Sigmoid colon (tissue), 7 donors: Measurements from ENCODE around the gene SOX3. TPM values are rescaled to one million over a fixed set of nuclear protein-coding genes. Genes with fewer than 3 reads are reported as not detected.
A peak's percentile ranks its signal among the peaks of the same experiment; 100 is the strongest.

ENCODE experiments used
- DNase-seq: peaks from one replicate; pipeline ENCODE4 v3.0.0-alpha.2; 2019
- H3K27ac ChIP-seq, 4 donors: fragments of 200-600 bp; sonication (generic); one replicate each; pipeline ENCODE4 v1.5.1; 2016 to 2019; ENCODE audit warnings: mild to moderate bottlenecking in 1 of 4
- H3K27me3 ChIP-seq, 3 donors: fragments of 200-600 bp; sonication (generic); one replicate each; pipeline ENCODE4 v1.5.1; 2019; ENCODE audit warnings: mild to moderate bottlenecking in 1 of 3
- H3K36me3 ChIP-seq, 4 donors: fragments of 200-600 bp; sonication (generic); one replicate each; pipeline ENCODE4 v1.5.1; 2016 to 2019
- H3K4me1 ChIP-seq, 4 donors: fragments of 200-600 bp; sonication (generic); one replicate each; pipeline ENCODE4 v1.5.1; 2017 to 2019
- H3K4me3 ChIP-seq, 4 donors: fragments of 200-600 bp; sonication (generic); one replicate each; pipeline ENCODE4 v1.5.1; 2017 to 2019; ENCODE audit warnings: mild to moderate bottlenecking in 2 of 4, moderate library complexity in 1 of 4
- H3K9me3 ChIP-seq, 4 donors: fragments of 200-600 bp in 3 of 4; sonication (generic) in 3 of 4; one replicate each; pipeline versions ENCODE4 v1.5.1 to v1.6.1; 2013 to 2019
- CTCF ChIP-seq, 4 experiments: fragments of 450-650 bp in 3 of 4; fragments of 200-600 bp in 1 of 4; IDR thresholded peaks; one replicate each; pipeline ENCODE4 v1.5.1; 2016 to 2019; ENCODE audit warnings: antibody characterized with exemption in 4 of 4, mild to moderate bottlenecking in 3 of 4, moderate library complexity in 2 of 4
- EP300 ChIP-seq, 4 donors: sonication (generic); formaldehyde crosslinking; IDR thresholded peaks; one replicate each; pipeline ENCODE4 v1.6.1; 2017; ENCODE audit warnings: antibody characterized with exemption in 4 of 4
- POLR2A ChIP-seq, 2 donors: fragments of 450-650 bp; IDR thresholded peaks; one replicate each; pipeline ENCODE4 v1.6.1; 2016; ENCODE audit warnings: antibody characterized with exemption in 2 of 2, mild to moderate bottlenecking in 2 of 2, moderate library complexity in 2 of 2
- POLR2AphosphoS5 ChIP-seq, 4 donors: sonication (generic); formaldehyde crosslinking; IDR thresholded peaks; one replicate each; pipeline ENCODE4 v1.6.1; 2017; ENCODE audit warnings: antibody characterized with exemption in 4 of 4
- WGBS, 2 donors: extraction: QIAGEN DNeasy Blood & Tissue Kit; methylation state at CpG; one replicate each; pipeline ENCODE4 v1.1.7; 2013; 5-methylcytosine and 5-hydroxymethylcytosine counted together
- intact Hi-C: fragments of 100-400 bp; cut with DNase I; formaldehyde crosslinking; loops from one replicate; pipeline ENCODE4 v1.15.1; 2023
- polyA plus RNA-seq, 3 donors: library from polyadenylated mRNA; stranded (reverse); fragments of 200-250 nt; gene quantifications; one replicate each; pipeline ENCODE4 v1.2.3, GENCODE V29; 2013
- total RNA-seq, 4 donors: library from RNA; depleted of rRNA; stranded (reverse); fragments of >200 nt; gene quantifications; one replicate each; pipeline ENCODE4 v1.1.0, GENCODE V29; 2016
- donor health status: healthy with polysubstance abuse.
- donor health status: Bipolar disorder and iron deficiency.
- donor health status: healthy.

Gene SOX3
- total RNA-seq (not detected), polyA plus RNA-seq (not detected)

- H3K4me3 ChIP-seq, result peak within 1 kb of the TSS in 3 of 4 donors; percentile 30 to 45 (median 38)
- peaks cover 71 to 98% (median 72%) of the 10 kb centered on the region in 3 donors for H3K27me3 ChIP-seq
- no peak for DNase-seq
- intact Hi-C loops, result loop anchor here (10.0 kb wide), 1 partner anchor 220 kb away; no protein-coding TSS in a partner anchor
- TF ChIP-seq POLR2AphosphoS5 (IDR thresholded peaks at IDR 0.05), result no peak
- no peak for TF ChIP-seq CTCF (IDR thresholded peaks at IDR 0.05)
- TF ChIP-seq EP300 (IDR thresholded peaks at IDR 0.05), result no peak
- no peak for TF ChIP-seq POLR2A (IDR thresholded peaks at IDR 0.05)
- H3K9me3 ChIP-seq, result no peaks in the 10 kb centered on the region
- H3K36me3 ChIP-seq, result no peaks in the 10 kb centered on the region
- WGBS, 2 donors, result 6 to 12% methylated on average over 87 of the region's 87 CpGs
- H3K4me1 ChIP-seq, result peaks cover 0 to 35% (median 28%) of the 10 kb centered on the region in 4 donors
- H3K27ac ChIP-seq, result no peak within 1 kb of the TSS
Measured at GRCh38 chrX:140504371-140505324, at the start of gene SOX3. Gene SOX3 (minus strand): TSS chrX:140505069. CDS start chrX:140505060, 9 bp downstream.

- WGBS, 2 donors, result 95 to 98% methylated on average over 1 of the region's 1 CpG
- H3K9me3 ChIP-seq, result no peaks in the 10 kb centered on the region
- no peak overlapping the region for H3K27ac ChIP-seq
- no peak for DNase-seq
- intact Hi-C loops, result no loop called here
- no peaks in the 10 kb centered on the region for H3K27me3 ChIP-seq
- H3K36me3 ChIP-seq, result no peaks in the 10 kb centered on the region
- H3K4me3 ChIP-seq, result no peak overlapping the region
- H3K4me1 ChIP-seq, result no peaks in the 10 kb centered on the region
- TF ChIP-seq CTCF (IDR thresholded peaks at IDR 0.05), result no peak
Measured at GRCh38 chrX:140548985-140549384, 44.1 kb upstream of the SOX3 start.

GRCh38 chrX:140526171-140526570 lies 21.3 kb upstream of the SOX3 start:
- DNase-seq, result no peak
- Histone ChIP-seq H3K27ac (no peak overlapping the region), H3K4me3 (no peak overlapping the region), H3K4me1 (no peaks in the 10 kb centered on the region), H3K27me3 (no peaks in the 10 kb centered on the region), H3K9me3 (no peaks in the 10 kb centered on the region), H3K36me3 (no peaks in the 10 kb centered on the region)
- no peak for TF ChIP-seq POLR2A (IDR thresholded peaks at IDR 0.05)
- WGBS, 2 donors, result 54 to 60% methylated on average over 5 of the region's 5 CpGs
- intact Hi-C loops, result no loop called here

GRCh38 chrX:140525448-140525847 lies 20.6 kb upstream of the SOX3 start:
- no peak for TF ChIP-seq POLR2AphosphoS5 (IDR thresholded peaks at IDR 0.05)
- WGBS, 2 donors, result 49 to 73% methylated on average over 2 of the region's 2 CpGs
- Histone ChIP-seq H3K27me3 (no peaks in the 10 kb centered on the region), H3K36me3 (no peaks in the 10 kb centered on the region), H3K4me1 (no peaks in the 10 kb centered on the region), H3K9me3 (no peaks in the 10 kb centered on the region), H3K27ac (no peak overlapping the region), H3K4me3 (no peak overlapping the region)
- intact Hi-C loops, result no loop called here
- DNase-seq, result no peak

GRCh38 chrX:140524556-140524955 lies 19.7 kb upstream of the SOX3 start:
- no peak overlapping the region for H3K27ac ChIP-seq
- DNase-seq, result no peak
- H3K4me1 ChIP-seq, result no peaks in the 10 kb centered on the region
- intact Hi-C loops, result no loop called here
- no peak overlapping the region for H3K4me3 ChIP-seq
- no peaks in the 10 kb centered on the region for H3K27me3 ChIP-seq
- no peaks in the 10 kb centered on the region for H3K9me3 ChIP-seq
- WGBS, 2 donors, result 45 to 60% methylated on average over 2 of the region's 2 CpGs
- TF ChIP-seq POLR2A (IDR thresholded peaks at IDR 0.05), result no peak
- no peak for TF ChIP-seq POLR2AphosphoS5 (IDR thresholded peaks at IDR 0.05)
- TF ChIP-seq CTCF (IDR thresholded peaks at IDR 0.05), result no peak
- no peak for TF ChIP-seq EP300 (IDR thresholded peaks at IDR 0.05)
- H3K36me3 ChIP-seq, result no peaks in the 10 kb centered on the region
